ENCODE measurements around the gene ERCC2.

DNA sequence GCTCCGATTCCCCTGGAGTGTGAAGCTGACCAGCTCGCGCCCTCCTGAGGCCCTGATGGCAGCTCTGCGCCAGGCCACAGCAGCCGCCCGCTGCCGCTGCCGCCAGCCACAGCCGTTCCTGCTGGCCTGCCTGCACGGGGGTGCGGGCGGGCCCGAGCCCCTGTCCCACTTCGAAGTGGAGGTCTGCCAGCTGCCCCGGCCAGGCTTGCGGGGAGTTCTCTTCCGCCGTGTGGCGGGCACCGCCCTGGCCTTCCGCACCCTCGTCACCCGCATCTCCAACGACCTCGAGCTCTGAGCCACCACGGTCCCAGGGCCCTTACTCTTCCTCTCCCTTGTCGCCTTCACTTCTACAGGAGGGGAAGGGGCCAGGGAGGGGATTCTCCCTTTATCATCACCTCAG lies 68.0 kb downstream of the ERCC2 start:
- no peak for TF ChIP-seq POLR2A (IDR thresholded peaks at IDR 0.05)
- TF ChIP-seq, protein P1, sequence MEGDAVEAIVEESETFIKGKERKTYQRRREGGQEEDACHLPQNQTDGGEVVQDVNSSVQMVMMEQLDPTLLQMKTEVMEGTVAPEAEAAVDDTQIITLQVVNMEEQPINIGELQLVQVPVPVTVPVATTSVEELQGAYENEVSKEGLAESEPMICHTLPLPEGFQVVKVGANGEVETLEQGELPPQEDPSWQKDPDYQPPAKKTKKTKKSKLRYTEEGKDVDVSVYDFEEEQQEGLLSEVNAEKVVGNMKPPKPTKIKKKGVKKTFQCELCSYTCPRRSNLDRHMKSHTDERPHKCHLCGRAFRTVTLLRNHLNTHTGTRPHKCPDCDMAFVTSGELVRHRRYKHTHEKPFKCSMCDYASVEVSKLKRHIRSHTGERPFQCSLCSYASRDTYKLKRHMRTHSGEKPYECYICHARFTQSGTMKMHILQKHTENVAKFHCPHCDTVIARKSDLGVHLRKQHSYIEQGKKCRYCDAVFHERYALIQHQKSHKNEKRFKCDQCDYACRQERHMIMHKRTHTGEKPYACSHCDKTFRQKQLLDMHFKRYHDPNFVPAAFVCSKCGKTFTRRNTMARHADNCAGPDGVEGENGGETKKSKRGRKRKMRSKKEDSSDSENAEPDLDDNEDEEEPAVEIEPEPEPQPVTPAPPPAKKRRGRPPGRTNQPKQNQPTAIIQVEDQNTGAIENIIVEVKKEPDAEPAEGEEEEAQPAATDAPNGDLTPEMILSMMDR (IDR thresholded peaks at IDR 0.05) = no peak
